Stomach smooth muscle (tissue), 2 donors: ENCODE data around the gene CUBN.
"Not testable (repeated sequence)": the region's sequence is repeated elsewhere in the genome, so short reads cannot be mapped to it uniquely, and the experiment has no call there.

ENCODE experiments used
- H3K27ac ChIP-seq: one replicate; pipeline ENCODE4 v1.7.0; 2013; ENCODE audit warnings: mild to moderate bottlenecking, low read length, inconsistent platforms
- H3K27me3 ChIP-seq, 2 donors: one replicate each; pipeline ENCODE4 v1.7.0; 2013; ENCODE audit warnings: low read length in 2 of 2; ENCODE audit not compliant: insufficient read depth in 2 of 2, control insufficient read depth in 1 of 2
- H3K36me3 ChIP-seq, 2 donors: one replicate each; pipeline ENCODE4 v1.7.0; 2013; ENCODE audit warnings: low read length in 2 of 2; ENCODE audit not compliant: control insufficient read depth in 2 of 2, insufficient read depth in 2 of 2
- H3K4me1 ChIP-seq: one replicate; pipeline ENCODE4 v1.7.0; 2013; ENCODE audit warnings: low read length; ENCODE audit not compliant: control insufficient read depth, insufficient read depth
- H3K4me3 ChIP-seq, 2 donors: one replicate each; pipeline ENCODE4 v1.7.0; 2013; ENCODE audit warnings: low read length in 2 of 2
- H3K9ac ChIP-seq, 2 donors: one replicate each; pipeline ENCODE4 v1.7.0; 2013; ENCODE audit warnings: low read length in 2 of 2, mild to moderate bottlenecking in 1 of 2
- H3K9me3 ChIP-seq, 2 donors: one replicate each; pipeline ENCODE4 v1.7.0; 2013; ENCODE audit warnings: low read length in 2 of 2; ENCODE audit not compliant: control insufficient read depth in 2 of 2
- donor health status: healthy.
- donor health status: Pancreatic carcinoma.

The CUBN gene

GRCh38 chr10:17122726-17123661 is 6.6 kb downstream of the CUBN start:
- Histone ChIP-seq H3K4me3 (no peak overlapping the region), H3K9ac (no peak overlapping the region), H3K27ac (no peak overlapping the region), H3K4me1 (no peaks in the 10 kb centered on the region), H3K36me3 (no peaks in the 10 kb centered on the region), H3K9me3 (no peaks in the 10 kb centered on the region), H3K27me3 (no peaks in the 10 kb centered on the region)

- Histone ChIP-seq H3K4me3 (no peak overlapping the region), H3K27me3 (no peaks in the 10 kb centered on the region), H3K9me3 (no peaks in the 10 kb centered on the region), H3K27ac (no peak overlapping the region), H3K4me1 (no peaks in the 10 kb centered on the region), H3K36me3 (no peaks in the 10 kb centered on the region), H3K9ac (no peak overlapping the region)
Observed at GRCh38 chr10:17122052-17122451, 7.6 kb downstream of the CUBN start.

GRCh38 chr10:17120694-17121093 is 8.9 kb downstream of the CUBN start:
- Histone ChIP-seq H3K27me3 (no peaks in the 10 kb centered on the region), H3K4me1 (no peaks in the 10 kb centered on the region), H3K27ac (no peak overlapping the region), H3K36me3 (no peaks in the 10 kb centered on the region), H3K4me3 (no peak overlapping the region), H3K9me3 (no peaks in the 10 kb centered on the region), H3K9ac (no peak overlapping the region)

- no peak overlapping the region for H3K4me3 ChIP-seq
- H3K27me3 ChIP-seq = no peaks in the 10 kb centered on the region
- no peaks in the 10 kb centered on the region for H3K9me3 ChIP-seq
- no peaks in the 10 kb centered on the region for H3K36me3 ChIP-seq
- no peak overlapping the region for H3K9ac ChIP-seq
- no peak overlapping the region for H3K27ac ChIP-seq
- H3K4me1 ChIP-seq = no peaks in the 10 kb centered on the region
Observed at GRCh38 chr10:17119845-17120244, 9.8 kb downstream of the CUBN start.

GRCh38 chr10:17116193-17116592 is 13.4 kb downstream of the CUBN start:
- no peak overlapping the region for H3K27ac ChIP-seq

GRCh38 chr10:17115683-17116082 is 13.9 kb downstream of the CUBN start:
- H3K27ac ChIP-seq = no peak overlapping the region
- no peaks in the 10 kb centered on the region for H3K36me3 ChIP-seq
- H3K27me3 ChIP-seq = no peaks in the 10 kb centered on the region
- no peak overlapping the region for H3K9ac ChIP-seq
- no peaks in the 10 kb centered on the region for H3K4me1 ChIP-seq
- H3K4me3 ChIP-seq = no peak overlapping the region
- H3K9me3 ChIP-seq = no peaks in the 10 kb centered on the region

More at GRCh38 chr10:17116193-17116592, 13.4 kb downstream of the CUBN start:
- H3K27me3 ChIP-seq = no peaks in the 10 kb centered on the region
- no peak overlapping the region for H3K4me3 ChIP-seq
- H3K9me3 ChIP-seq = no peaks in the 10 kb centered on the region
- H3K4me1 ChIP-seq = no peaks in the 10 kb centered on the region
- H3K36me3 ChIP-seq = no peaks in the 10 kb centered on the region
- no peak overlapping the region for H3K9ac ChIP-seq

- H3K36me3 ChIP-seq, H3K27me3 ChIP-seq, H3K4me1 ChIP-seq, H3K9me3 ChIP-seq, H3K27ac ChIP-seq, H3K4me3 ChIP-seq, H3K9ac ChIP-seq: not testable (repeated sequence)
Observed at GRCh38 chr10:17114878-17115444, 14.7 kb downstream of the CUBN start.

GRCh38 chr10:17113889-17114540 is 15.6 kb downstream of the CUBN start:
- Histone ChIP-seq H3K36me3 (no peaks in the 10 kb centered on the region), H3K27ac (no peak overlapping the region), H3K9ac (no peak overlapping the region), H3K4me3 (no peak overlapping the region), H3K27me3 (no peaks in the 10 kb centered on the region), H3K9me3 (no peaks in the 10 kb centered on the region), H3K4me1 (no peaks in the 10 kb centered on the region)

GRCh38 chr10:17113346-17113745 is 16.3 kb downstream of the CUBN start:
- no peak overlapping the region for H3K9ac ChIP-seq
- H3K36me3 ChIP-seq = no peaks in the 10 kb centered on the region
- H3K4me1 ChIP-seq = no peaks in the 10 kb centered on the region
- H3K27me3 ChIP-seq = no peaks in the 10 kb centered on the region
- H3K27ac ChIP-seq = no peak overlapping the region
- H3K4me3 ChIP-seq = no peak overlapping the region
- no peaks in the 10 kb centered on the region for H3K9me3 ChIP-seq

GRCh38 chr10:17112566-17112965 is 17.0 kb downstream of the CUBN start:
- Histone ChIP-seq H3K4me1 (no peaks in the 10 kb centered on the region), H3K9ac (no peak overlapping the region), H3K27me3 (no peaks in the 10 kb centered on the region), H3K4me3 (no peak overlapping the region), H3K36me3 (no peaks in the 10 kb centered on the region), H3K27ac (no peak overlapping the region), H3K9me3 (no peaks in the 10 kb centered on the region)
